GM12865 (cell line): ENCODE measurements around the gene FAM114A2.
A peak's percentile ranks its signal among the peaks of the same experiment; 100 is the strongest.

Experiments used
- DNase-seq: peaks from one replicate; pipeline ENCODE4 v3.0.0; 2010; ENCODE audit warnings: low read depth
- H3K4me3 ChIP-seq: 2 replicates; pipeline ENCODE4 v1.5.1; 2011; ENCODE audit warnings: mild to moderate bottlenecking, low read depth, low read length, control low read depth
- TF ChIP-seq, protein P1 (sequence below): IDR thresholded peaks from 2 replicates; pipeline ENCODE4 v1.5.1; 2011; ENCODE audit warnings: low read length, control low read depth, low read depth, inconsistent platforms; ENCODE audit not compliant: insufficient read depth; ENCODE audit errors: missing control alignments

FAM114A2 gene

DNA sequence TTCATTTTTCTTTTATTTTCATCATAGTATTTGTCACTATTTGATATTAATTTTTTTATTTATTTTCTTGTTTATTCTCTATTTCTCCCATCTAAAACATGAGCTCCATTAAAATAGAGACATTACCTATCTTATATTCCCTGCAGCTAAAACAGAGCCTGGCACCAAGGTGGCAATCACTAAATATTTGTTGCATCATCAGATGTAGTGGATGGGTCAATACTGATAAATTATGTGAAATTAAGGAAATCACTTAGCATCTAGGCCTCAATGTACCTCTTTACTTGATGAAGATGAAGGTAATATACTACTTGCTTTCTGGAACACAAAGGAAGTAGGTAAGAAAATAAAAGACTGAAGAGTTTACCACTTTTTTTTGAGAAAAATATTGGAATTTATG, 24.7 kb upstream of the FAM114A2 start:
- DNase-seq: no peak
- TF ChIP-seq, protein P1, sequence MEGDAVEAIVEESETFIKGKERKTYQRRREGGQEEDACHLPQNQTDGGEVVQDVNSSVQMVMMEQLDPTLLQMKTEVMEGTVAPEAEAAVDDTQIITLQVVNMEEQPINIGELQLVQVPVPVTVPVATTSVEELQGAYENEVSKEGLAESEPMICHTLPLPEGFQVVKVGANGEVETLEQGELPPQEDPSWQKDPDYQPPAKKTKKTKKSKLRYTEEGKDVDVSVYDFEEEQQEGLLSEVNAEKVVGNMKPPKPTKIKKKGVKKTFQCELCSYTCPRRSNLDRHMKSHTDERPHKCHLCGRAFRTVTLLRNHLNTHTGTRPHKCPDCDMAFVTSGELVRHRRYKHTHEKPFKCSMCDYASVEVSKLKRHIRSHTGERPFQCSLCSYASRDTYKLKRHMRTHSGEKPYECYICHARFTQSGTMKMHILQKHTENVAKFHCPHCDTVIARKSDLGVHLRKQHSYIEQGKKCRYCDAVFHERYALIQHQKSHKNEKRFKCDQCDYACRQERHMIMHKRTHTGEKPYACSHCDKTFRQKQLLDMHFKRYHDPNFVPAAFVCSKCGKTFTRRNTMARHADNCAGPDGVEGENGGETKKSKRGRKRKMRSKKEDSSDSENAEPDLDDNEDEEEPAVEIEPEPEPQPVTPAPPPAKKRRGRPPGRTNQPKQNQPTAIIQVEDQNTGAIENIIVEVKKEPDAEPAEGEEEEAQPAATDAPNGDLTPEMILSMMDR: no peak

DNA sequence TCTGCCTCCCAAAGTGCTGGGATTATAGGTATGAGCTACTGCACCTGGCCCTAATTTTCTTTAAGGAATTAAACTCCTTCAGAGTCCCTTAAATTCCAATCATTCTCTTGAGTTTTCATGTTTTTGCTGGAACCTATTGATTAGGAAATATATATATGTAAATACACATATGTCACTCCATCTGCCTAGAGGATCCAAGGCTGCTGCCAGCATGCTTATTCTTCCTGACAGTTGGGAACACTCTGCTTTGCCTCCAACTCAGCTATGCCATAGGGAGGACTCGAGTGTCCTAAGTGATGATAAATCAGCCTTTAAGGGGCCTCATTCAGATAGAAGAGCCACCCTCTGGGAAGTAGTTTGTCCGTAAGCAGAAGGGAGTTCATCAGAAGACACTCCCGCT, 21.9 kb upstream of the FAM114A2 start:
- no peak overlapping the region for H3K4me3 ChIP-seq
- TF ChIP-seq, protein P1: no peak
- DNase-seq: no peak

More for the DNA sequence above, 24.7 kb upstream of the FAM114A2 start:
- no peak overlapping the region for H3K4me3 ChIP-seq

DNA sequence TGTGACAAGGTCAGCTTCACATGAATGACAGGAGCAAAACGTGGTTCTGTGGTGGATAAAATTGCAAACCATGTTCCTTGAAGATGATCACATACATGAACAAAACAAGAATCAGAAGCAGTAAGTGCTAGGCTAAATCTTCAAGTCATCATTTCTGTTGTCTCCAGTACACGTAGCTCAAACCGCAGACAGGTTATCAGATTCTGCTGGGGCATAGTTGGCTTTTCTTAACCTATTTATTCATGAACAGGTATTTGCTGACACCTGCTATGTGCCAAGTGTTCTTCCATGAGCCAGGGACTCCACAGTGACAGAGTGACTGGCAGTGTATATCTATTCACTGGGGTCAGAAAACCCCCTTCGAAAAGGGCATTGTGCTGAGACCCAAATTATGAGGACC, 20.9 kb upstream of the FAM114A2 start:
- TF ChIP-seq, protein P1: no peak

DNA sequence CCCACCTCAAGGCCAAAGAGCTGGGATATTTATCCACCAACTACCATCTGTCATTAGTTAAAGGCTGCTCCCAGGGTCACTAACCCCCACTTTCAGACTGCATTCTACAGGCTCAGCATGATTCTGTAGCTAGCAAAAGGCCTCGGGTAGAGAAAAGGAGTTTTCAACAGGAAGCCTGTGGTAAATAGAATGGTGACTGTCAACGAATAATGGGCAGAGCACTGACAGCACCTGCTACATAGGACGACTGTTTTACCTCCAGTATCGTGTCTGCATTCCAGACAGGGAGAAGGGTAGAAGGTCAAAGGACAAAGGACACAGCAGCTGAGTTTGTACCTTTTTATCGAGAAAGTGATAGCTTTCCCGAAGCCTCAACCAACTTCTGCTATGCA, 20.3 kb upstream of the FAM114A2 start:
- TF ChIP-seq, protein P1: no peak
- peak; percentile 54 for DNase-seq
- no peak overlapping the region for H3K4me3 ChIP-seq

More for the DNA sequence above, 20.9 kb upstream of the FAM114A2 start:
- no peak for DNase-seq
- H3K4me3 ChIP-seq: no peak overlapping the region

DNA sequence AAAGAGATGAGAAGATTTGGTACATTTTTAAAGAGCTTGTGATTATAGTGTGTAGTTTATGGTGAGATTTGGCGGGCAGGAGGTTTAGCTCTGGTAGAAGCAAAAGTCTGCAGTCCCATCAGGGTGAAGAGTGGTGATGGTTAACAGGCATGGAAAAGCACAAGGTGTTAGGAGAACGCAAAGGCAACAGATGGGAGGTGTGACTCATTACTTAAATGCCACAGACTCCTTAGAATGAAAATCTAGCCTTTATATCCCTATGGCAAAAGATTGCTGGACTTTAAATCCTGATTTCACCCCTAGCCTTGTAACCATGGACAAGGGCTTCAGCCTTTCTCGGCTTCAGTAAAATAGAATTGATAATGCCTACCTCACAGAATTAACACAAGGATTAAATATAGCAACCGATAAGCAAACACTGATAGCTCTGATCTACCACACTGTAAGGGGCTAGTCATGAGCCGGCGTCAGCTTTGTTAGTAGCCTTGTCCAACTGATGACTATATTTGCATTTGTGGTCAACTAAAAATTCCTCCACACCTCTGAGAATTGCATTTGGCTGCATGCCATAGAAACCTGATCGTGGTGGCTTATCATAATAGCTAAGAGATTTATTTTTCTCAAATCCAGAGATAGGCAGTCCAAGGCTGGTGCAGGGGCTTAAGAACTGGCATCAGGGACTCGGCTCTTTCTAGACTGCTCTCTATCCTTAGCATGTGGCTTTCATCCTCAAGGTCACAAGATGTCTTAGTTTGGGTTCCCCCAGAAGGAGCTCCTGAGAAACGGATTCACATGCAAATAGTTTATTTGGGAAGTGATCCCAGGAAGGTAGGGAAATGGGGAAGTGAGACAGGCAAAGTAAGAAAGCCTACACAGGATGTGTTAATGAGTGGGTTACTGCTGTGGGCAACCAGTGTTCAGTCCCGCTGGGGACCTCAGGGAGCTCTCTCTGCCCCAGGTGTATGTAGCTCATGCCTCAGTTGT, 19.6 kb upstream of the FAM114A2 start:
- peak; percentile 76 for DNase-seq
- TF ChIP-seq, protein P1: no peak
- H3K4me3 ChIP-seq: no peak overlapping the region

DNA sequence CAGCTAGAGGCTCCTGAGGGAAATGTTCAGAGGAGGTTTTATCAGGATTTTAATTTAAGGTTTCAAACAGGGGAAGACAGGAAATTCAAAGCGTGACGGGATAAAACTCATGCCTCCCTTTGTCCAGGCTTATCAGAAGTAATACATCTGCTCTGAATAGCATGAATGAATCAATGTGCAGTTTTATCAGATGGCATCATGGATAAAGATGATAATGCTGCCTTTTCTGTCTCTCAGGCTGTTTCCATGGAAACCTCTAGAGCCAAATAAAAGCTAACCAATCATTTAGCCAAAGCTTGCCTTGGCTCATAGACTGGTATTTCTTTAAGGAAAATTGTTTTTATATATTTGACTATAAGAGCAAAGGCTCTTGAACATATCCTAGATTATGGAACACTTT, 16.5 kb upstream of the FAM114A2 start:
- no peak for DNase-seq
- H3K4me3 ChIP-seq: no peak overlapping the region
- TF ChIP-seq, protein P1: no peak
